D341Med (cell line): ENCODE measurements around the gene CRAT.
A peak's percentile ranks its signal among the peaks of the same experiment; 100 is the strongest.
"Not testable (repeated sequence)": the region's sequence is repeated elsewhere in the genome, so short reads cannot be mapped to it uniquely, and the experiment has no call there.

Experiments used
- DNase-seq: peaks from one replicate; pipeline ENCODE4 v3.0.0; 2012; ENCODE audit warnings: low spot score

Gene CRAT

GRCh38 chr9:129138476-129139232 lies 28.1 kb upstream of the CRAT start:
- no peak for DNase-seq

- DNase-seq, result no peak
Observed at GRCh38 chr9:129138144-129138462, 27.5 kb upstream of the CRAT start.

DNA sequence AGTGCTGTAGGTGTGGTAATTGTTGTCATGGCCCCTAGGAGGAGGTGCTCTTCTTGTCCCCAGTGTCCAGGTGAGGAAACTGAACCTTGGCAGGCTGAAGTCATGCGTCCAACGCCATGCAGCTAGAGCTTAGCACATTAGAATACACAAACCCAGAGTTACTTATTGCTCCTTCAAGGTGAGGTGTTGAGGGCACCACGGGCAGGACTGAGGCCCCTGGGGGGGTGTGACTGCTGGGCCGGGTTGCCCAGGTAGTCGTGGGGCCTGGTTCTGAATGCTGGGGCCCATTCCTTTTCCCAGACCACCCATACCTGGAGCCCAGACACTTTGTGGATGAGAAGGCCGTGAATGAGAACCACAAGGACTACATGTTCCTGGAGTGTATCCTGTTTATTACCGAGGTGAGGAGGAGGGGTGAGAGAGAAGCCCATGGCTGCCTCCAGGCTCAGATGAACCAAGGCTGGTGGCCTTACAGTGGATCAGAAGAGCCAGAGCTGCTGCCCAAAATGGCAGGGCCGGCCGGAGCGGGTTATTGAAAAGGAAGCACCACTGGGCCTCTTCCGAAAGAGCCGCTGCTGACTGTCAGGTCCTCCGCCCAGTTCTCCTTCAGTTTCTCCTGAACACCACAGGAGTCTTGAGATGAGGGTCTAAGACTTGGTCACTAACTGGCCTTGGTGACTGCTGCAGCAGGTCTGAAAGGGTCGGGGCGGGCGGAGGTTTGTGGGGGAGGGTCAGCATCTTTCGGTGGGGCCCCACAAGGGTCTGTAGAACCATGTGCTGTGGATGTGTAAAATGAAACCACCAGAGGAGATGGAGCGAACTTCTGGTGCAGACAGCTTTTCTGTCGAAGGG lies 26.9 kb upstream of the CRAT start:
- no peak for DNase-seq

DNA sequence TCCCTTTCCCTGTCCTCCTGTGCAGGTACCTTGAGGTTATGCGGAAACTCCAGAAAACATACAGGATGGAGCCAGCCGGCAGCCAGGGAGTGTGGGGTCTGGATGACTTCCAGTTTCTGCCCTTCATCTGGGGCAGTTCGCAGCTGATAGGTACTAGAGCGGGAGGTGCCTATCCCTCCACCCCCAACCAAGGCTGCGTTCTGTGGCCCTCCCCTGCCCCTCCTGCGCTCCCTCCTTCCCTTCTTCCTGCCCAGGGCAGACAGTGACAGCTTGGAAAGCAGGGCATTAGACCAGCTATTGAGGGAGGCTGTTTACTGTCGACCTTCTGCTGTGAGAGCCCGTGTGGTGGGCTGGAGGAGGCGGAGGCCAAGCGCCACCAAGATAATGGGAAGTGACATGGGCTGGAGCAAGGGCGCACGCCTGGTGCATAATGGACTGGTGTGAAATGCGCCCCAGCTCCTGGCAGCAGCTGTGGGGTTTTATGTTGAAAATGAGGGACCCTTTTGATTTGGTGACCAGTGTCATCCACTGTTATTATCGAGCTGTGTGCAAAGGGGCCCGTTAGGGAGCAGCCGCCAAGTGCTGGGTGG lies 25.9 kb upstream of the CRAT start:
- DNase-seq, result no peak

DNA sequence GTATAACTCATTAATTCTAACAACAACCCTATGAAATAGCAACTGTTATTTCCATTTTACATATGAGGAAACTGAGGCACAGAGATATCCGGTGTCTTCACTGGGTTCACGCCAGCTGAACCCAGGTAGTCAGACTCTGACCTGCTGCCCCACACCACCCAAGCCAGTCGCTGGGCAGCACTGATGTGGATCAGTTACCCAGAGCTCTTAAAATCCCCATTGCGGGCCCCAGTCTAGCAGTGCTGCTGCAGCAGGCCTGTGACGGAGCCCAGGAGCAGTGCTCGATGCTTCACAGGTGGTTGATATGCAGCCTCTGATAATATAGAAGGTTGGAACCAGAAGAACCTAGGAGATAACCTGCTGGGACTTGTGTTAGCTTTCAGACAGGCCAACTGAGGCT lies 24.9 kb upstream of the CRAT start:
- DNase-seq, result no peak

DNA sequence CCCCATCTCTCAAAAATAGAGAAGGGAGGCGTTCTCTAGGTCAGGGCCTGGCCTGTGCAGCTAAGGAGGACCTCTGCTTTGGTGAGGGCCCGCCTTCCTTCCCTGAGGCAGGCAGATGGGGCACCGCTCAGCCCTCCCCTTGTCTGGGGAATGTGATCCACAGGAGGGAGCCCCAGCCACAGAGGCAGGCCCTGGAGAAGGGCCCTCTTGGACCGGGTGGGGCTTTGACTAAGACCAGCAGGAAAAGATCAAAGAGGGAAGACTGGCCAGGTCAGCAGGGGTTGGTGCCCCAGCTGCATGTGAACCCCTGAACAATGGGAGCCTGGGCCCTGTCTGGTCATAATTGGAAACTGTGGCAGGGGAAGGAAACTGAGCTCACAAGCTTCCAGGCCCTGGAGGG lies 22.5 kb upstream of the CRAT start:
- no peak for DNase-seq

DNA sequence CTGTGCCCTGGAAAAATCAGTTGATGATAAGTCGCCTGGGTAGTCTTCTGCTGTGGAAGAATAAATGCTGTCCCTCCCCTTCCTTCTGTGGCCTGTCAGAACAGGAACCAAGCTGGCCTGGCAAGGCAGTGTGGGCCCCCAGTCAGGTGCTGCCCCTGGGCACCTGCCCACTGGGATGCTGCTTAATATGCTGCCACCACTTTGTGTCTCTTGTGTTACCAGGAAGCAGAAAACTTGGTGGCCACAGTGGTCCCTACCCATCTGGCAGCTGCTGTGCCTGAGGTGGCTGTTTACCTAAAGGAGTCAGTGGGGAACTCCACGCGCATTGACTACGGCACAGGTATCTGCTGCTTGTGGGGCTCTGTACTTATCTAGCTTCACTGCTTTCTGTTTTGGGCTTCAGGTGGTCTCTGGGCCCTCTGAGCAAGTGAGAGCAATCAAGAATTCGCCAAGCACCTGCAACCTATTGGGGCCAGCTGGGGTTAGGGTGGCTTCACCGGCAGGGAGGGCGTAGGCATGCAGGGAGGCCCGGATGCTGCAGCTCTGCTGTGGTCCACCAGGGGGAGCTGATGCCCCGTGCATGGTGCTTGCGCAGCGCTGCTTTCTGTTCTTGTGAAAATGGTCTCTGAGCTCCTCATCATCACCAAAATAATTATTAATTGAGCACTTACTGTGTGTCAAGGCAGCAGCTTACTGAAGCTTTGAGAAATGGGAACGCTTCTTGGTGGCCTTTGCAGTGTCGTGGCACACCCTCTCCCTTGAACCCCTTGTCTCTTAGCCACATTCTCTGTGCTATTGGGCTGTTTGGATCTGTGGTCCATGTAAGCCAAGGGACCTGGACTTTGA lies 20.9 kb upstream of the CRAT start:
- DNase-seq, result peak; percentile 91

- no peak for DNase-seq
Observed at GRCh38 chr9:129130791-129131190, 20.2 kb upstream of the CRAT start.

DNA sequence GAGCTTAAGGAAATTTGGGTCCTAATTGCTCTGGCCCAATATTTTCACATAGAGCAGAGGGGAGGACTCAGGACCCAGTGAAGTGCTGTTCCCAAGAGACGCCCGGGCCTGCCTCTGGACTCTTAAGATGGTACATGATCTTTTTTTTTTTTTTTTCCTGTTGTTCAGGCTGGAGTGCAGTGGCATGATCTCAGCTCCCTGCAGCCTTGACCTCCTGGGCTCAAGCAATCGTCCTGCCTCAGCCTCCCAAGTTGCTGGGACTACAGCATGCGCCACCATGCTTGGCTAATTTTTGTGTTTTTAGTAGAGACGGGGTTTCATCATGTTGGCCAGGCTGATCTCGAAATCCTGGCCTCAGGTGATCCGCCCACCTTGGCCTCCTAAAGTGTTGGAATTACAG lies 19.7 kb upstream of the CRAT start:
- DNase-seq, result not testable (repeated sequence)

DNA sequence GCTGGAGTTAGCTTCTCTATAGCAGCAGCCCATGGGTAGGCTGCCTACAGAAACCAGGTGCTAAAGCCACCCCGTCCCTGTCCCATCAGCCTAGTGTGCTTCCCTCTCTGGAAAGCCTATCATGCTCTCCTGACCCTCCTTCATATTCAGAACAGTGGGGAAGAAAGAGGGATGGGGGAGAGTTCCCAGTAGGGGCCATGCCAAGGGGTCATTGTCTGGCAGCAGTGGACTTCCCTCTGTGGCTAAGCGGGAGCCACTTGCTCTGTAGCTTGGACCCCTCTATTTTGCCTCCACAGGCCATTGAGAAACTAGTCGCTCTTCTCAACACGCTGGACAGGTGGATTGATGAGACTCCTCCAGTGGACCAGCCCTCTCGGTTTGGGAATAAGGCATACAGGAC lies 18.1 kb upstream of the CRAT start:
- DNase-seq, result no peak

- DNase-seq, result peak; percentile 82
Observed at GRCh38 chr9:129126749-129127618, 16.4 kb upstream of the CRAT start.

- DNase-seq, result no peak
Observed at GRCh38 chr9:129125478-129125877, 14.9 kb upstream of the CRAT start.

GRCh38 chr9:129124506-129125069 lies 14.0 kb upstream of the CRAT start:
- no peak for DNase-seq

GRCh38 chr9:129122976-129123375 lies 12.4 kb upstream of the CRAT start:
- not testable (repeated sequence) for DNase-seq

DNA sequence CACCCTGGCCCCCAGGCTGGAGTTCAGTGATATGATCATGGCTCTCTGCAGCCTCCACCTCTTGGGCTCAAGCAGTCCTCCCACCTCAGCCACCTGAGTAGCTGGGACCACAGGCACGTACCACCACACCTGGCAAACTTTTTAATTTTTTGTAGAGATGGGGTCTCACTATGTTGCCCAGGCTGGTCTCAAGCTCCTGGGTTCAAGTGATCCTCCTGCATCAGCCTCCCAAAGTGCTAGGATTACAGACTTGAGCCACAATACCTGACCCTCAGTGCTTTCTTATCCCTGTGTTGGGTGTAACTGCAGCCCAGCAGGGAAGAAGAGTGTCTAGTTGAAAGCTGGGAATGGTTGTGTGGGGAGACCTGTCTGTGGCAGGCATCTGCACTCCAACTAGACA lies 11.5 kb upstream of the CRAT start:
- DNase-seq, result no peak

GRCh38 chr9:129121483-129121882 lies 10.9 kb upstream of the CRAT start:
- no peak for DNase-seq

DNA sequence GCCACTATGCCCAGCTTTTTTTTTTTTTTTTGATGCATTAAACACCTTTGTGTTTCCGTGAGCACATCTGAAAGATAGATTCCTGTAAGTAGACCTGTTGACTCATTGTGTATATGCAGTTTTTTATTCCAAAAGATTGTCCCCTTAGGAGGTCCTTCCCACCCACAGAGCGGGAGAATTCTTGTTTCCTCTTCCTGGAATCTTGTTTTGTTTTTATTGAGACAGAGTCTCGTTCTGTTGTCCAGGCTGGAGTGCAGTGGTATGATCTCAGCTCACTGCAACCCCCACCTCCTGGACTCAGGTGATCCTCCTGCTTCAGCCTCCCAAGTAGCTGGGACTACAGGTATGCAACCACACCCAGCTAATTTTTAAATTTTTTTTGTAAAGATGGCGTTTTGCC lies 8.2 kb upstream of the CRAT start:
- DNase-seq, result no peak

DNA sequence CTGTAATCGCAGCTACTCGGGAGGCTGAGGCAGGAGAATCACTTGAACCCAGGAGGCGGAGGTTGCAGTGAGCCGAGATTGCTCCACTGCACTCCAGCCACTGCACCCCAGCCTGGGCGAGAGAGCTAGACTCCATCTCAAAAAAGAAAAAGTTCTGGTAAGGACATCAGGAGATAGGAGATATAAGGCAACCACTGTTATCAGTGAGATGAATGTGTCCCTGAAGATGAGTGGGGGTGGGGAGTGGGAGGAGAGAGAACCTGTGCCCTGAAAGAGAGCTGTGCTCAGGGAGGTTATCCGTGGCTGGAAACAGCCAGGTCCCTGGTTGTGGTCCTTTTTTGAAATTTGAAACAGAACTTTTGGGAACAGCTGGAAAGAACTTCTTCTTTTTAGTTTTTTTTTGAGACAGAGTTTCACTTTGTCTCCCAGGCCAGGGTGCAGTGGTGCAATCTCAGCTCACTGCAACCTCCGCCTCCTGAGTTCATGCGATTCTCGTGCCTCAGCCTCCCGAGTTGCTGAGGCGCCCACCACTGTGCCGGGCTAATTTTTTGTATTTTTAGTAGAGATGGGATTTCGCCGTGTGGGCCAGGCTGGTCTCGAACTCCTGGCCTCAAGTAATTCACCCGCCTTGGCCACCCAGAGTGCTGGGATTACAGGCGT lies 3.2 kb upstream of the CRAT start:
- no peak for DNase-seq

DNA sequence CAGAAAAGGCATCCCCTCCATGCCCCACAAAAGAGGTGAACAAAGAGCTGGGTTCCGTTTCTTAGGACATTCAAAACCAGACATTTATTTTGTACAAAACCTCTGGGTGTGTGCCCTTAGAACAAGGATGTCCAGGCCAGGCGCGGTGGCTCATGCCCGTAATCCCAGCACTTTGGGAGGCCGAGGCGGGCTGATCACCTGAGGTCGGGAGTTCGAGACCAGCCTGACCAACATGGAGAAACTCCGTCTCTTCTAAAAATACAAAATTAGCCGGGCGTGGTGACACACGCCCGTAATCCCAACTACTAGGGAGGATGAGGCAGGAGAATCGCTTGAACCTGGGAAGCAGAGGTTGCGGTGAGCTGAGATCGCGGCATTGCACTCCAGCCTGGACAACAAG lies 1.9 kb upstream of the CRAT start:
- not testable (repeated sequence) for DNase-seq

GRCh38 chr9:129111528-129112151 lies 1.0 kb upstream of the CRAT start:
- peak; percentile 73 for DNase-seq
